T-helper 22 cell (primary cell): Measurements from ENCODE around the gene LRRC3.
"Not testable (repeated sequence)": the region's sequence is repeated elsewhere in the genome, so short reads cannot be mapped to it uniquely, and the experiment has no call there.

ENCODE experiments used
- DNase-seq: peaks from one replicate; pipeline ENCODE4 v3.0.0-alpha.2; 2020; ENCODE audit warnings: low read depth

LRRC3 gene

GRCh38 chr21:44454747-44455523 lies at the start of gene LRRC3:
LRRC3 (plus strand) TSS chr21:44455510; CDS start chr21:44456645, 1,135 bp downstream.
- DNase-seq, result peak; percentile 77

GRCh38 chr21:44405948-44406872 lies 49.1 kb upstream of the LRRC3 start:
- no peak for DNase-seq

GRCh38 chr21:44406953-44407352 lies 48.4 kb upstream of the LRRC3 start:
- DNase-seq, result no peak

DNA sequence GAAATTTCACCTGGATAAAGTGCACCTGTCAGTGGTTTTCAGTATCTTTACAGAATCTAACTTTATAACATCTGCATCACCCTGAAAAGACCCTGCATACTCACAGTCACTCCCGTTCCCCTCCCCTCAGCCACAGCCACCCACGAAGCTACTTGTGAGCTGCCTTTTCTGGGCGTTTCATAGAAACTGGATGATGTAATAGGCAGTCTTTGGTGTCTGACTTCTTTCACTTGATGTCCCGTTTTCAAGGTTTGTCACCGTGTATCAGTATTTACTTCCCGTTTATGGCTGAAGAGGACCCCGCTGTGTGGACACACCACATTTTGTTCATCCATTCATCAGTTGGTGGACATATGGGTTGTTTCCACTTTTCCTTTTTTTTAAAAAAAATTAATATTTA lies 47.8 kb upstream of the LRRC3 start:
- no peak for DNase-seq

- no peak for DNase-seq
These were observed 47.1 kb upstream of the LRRC3 start for GRCh38 chr21:44408226-44408625.

DNA sequence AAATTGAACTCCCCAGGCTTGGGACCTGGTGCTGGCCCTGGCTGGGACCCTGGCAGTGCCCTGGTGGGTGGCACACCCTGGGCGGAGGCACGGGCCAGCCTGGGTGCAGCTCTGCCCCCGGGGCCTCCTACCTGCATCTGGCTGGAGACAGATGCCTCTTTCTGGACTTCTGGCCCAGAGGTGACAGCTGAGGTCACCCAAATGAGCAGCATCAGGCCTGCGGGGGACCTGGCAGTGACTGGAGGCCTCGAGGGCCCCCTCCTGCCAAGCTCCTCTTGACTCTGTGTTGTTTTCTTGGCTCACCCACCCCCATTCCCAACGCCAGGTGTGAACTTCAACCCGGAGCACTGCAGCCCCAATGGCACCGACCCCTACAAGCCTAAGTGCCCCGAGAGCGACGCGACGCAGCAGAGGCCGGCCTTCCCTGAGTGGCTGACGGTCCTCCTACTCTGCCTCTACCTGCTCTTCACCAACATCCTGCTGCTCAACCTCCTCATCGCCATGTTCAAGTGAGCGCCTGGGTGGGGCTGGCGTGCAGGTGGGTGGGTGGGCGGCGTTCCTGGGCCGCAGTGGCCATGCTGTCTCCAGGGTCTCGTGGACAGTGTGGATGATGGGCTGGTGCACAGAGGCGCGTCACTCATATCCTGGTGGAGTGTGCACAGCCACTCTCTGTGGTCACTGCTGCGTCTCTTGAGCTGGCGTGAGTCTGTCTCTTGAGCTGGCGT lies 41.6 kb upstream of the LRRC3 start:
- no peak for DNase-seq

DNA sequence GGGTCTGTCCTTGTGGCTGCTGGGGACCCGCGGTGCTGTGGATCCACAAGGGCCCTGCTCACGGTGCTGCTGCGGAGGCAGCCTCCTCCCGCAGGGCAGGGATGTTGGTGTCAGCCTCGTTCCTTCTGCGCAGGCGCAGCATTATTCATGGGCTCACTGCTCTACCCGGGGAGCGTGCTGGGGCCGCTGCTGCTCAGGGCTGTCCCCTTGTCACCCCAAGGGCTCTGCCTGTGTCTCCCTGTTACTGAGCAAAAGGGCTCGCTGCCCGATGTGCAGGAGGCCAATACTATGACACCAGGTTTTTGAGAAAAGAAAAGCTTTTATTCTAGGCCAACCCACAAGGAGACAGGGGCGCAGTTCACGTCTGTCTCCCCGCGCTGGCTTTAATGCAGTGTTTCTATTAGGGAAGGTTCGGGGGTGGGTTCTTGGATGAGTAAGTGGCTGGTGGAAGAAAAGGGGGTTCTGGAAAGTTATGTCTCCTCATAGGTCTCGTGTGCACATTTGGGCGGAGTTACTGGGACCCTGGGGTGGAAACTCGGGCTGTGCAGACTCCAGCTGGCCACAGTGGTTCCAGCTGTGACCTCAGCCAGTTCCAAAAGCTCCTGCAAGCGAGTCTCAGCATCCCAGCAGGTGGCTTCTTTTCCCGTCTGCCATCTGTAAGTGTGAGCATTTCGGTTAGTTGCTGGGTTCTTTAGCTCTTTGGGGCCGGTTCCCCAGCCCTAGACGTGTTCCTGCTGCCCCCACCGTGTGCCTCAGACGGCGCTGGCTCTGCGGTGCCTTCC lies 40.8 kb upstream of the LRRC3 start:
- no peak for DNase-seq

DNA sequence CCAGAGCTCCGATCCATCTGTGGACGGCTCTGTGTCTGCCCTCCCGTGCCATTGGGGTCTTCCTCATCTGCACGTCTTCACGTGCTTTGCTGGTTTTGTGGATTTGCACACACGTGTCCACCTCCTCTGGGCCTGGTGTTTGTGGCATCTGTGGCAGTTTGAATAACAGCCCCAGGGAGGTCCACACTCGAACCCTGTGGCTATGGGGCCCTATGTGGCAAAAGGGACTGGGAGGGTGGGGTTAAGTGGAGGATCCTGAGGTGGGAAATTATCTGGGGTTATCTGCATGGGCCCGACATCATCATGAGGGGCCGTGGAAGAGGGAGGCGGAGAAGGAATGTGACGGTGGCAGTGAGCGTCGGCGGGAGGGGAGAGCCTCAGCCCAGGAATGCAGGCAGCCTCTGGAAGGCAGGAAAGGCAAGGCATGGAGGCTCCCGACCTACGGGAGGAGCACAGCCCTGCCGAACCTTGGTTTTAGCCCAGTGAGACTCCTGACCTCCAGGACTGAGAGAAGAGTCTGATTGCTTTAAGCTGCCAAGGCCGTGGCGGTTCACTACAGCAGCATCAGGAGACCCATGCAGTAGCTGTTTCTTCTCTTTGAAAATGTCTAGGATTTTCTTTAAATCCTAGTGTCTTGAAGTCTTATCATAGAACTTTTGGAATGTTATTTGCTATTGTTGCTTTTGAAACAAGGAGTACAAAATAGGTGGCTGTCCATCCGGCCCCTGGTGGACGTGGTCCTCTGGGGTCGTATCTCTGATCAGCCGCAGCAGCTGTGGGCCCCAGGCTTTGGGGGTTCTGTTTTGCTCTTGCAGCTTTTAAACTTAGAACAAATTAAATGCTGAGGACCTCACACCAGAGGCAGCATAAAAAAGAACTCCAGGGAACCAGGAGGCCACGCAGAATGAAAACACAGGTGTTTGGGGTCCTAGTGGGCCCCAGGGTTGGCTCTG lies 40.0 kb upstream of the LRRC3 start:
- DNase-seq, result no peak

- no peak for DNase-seq
These were observed 39.1 kb upstream of the LRRC3 start for GRCh38 chr21:44416193-44416592.

DNA sequence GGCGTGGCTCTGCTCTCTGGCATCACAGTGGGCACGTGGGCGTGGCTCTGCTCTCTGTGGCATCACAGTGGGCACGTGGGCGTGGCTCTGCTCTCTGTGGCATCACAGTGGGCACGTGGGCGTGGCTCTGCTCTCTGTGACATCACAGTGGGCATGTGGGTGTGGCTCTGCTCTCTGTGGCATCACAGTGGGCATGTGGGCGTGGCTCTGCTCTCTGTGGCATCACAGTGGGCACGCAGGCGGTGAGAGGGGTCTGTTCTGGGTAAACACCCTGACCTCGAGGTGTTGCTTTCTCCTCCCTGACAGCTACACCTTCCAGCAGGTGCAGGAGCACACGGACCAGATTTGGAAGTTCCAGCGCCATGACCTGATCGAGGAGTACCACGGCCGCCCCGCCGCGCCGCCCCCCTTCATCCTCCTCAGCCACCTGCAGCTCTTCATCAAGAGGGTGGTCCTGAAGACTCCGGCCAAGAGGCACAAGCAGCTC lies 37.6 kb upstream of the LRRC3 start:
- DNase-seq, result not testable (repeated sequence)

- no peak for DNase-seq
These were observed 37.0 kb upstream of the LRRC3 start for GRCh38 chr21:44418108-44418875.

DNA sequence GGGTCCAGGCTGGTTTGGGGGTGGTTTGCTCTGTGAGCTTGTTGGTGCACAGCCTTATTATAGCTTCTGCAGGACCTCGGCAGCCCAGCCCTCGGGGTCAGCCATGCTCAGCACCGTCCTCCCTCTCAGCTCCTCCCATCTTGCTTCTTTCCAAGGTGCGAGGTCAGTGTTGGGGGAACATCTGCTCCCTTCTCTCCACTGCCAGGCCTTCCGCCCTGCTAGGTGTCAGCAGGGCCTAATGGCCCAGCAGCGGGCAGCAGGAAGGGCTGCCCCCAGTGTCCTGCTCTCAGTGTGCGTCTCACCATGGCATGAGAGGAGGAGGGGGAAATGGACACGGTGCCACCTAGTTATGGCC lies 36.5 kb upstream of the LRRC3 start:
- no peak for DNase-seq

DNA sequence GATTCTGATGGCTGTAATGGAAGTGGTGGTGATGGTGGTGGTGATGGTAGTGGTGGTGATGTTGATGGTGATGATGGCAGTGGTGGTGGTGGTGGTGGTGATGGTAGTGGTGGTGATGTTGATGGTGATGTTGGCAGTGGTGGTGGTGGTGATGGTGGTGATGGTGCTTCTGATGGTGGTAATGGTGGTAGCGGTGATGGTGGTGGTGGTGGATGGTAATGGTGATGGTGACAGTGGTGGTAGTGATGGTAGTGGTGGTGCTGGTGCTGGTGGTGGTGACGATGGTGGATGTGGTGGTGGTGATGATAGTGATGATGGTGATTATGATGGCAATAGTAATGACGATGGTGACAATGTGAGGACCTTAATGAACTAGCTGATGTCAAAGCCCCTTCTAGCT lies 35.6 kb upstream of the LRRC3 start:
- no peak for DNase-seq

GRCh38 chr21:44420416-44421205 lies 34.7 kb upstream of the LRRC3 start:
- no peak for DNase-seq

DNA sequence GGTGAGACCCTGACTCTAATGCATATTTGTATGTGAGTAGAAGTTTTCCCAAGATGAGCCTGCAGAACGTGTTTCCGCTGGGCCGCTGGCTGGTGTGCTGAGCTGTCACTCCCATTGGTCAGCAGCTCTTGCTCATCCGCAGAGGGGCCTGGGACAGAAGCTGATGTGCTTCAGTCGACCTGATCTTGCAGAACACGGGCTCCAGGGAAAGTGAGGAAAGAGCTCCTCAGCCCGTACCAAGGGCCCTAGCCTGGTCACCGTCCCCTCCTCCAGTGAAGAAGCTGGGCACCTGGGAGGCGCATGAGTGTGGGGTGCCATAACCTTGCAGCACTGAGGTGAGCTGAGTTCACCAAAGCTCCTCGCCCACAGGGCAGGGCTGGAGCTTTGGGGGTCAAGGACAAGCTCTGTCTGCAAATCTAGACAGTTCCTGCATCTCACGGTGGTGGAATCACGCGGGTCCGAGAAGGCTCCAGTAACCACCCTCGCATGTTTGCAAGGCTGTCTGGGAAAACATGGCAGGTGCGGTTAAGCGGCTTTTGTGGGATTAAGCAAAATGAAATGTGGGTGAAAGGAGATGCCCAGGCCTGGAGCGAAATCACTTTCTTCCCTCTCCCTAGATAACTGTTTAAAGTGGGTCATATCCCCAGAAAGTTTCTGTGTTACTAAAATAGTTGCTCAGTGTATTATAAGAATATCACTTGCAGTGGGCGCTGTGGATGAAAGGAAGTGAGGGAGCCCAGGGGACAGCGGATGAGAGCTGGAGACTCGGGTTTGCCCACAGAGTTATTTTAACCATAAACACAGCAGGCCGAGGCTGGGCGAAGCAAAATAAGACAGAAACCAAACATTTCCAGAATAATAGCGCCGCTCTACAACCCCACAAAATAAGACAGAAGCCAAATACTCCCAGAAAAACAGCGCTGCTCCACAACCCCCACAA lies 33.1 kb upstream of the LRRC3 start:
- no peak for DNase-seq

DNA sequence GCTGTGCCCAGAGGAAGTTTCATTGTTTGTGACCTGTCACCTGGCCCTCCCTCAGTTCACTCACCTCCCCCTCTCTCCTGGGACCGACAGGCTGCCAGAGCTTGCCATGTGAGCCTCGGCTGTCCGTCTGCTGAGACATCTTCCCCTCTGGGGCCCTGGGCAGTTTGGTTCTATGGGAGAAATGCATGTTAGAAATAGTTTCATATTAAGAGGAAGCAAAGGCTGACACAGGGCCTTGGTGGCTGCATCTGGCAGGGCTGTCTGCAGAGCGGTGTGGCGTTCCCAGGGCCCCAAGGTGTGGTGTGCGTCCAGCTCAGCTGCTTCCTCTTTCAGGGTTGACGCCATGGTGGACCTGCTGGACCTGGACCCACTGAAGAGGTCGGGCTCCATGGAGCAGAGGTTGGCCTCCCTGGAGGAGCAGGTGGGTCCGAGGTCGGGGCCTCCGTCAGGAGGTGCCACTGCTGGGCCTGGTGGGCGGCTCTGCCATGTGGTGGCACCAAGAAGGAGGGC lies 31.9 kb upstream of the LRRC3 start:
- no peak for DNase-seq

DNA sequence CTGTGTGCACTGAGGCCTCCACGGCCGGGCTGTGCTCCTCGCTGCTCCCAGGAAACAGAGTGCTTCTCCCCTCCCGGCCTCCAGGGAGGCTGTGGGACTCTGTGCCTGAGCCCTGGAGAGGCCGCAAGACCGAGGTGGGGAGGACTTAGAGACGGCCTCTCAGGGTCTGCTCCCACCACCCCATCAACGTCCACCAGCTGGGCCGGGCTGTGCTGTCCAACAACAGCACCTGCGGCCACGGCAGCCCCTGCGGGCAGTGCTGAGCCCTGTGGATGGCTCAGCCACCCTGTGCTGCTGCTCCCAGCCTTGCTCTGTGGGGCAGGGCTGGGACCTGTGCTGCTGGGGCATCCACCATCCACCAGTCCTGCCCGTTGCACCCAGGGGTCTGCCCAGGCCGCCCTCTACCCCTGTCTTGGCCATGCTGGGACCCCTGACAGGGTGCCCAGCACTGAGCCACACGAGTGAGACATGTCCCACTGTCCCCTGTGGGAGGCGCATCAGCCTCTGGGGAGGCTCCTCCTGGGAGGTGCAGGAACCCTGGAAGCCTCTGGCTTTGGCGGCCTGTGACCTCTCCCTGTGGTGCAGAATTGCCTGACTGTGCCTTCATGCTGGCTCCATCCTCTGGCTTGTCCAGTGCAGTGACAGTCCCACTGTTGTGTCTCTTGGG lies 31.2 kb upstream of the LRRC3 start:
- DNase-seq, result no peak
